Hepatic stellate cell (primary cell): Measurements from ENCODE around the gene PTPDC1.
"Not testable (repeated sequence)": the region's sequence is repeated elsewhere in the genome, so short reads cannot be mapped to it uniquely, and the experiment has no call there.

ENCODE experiments used
- DNase-seq: peaks from one replicate; pipeline ENCODE4 v3.0.0; 2011; ENCODE audit warnings: low spot score

The PTPDC1 gene

DNA sequence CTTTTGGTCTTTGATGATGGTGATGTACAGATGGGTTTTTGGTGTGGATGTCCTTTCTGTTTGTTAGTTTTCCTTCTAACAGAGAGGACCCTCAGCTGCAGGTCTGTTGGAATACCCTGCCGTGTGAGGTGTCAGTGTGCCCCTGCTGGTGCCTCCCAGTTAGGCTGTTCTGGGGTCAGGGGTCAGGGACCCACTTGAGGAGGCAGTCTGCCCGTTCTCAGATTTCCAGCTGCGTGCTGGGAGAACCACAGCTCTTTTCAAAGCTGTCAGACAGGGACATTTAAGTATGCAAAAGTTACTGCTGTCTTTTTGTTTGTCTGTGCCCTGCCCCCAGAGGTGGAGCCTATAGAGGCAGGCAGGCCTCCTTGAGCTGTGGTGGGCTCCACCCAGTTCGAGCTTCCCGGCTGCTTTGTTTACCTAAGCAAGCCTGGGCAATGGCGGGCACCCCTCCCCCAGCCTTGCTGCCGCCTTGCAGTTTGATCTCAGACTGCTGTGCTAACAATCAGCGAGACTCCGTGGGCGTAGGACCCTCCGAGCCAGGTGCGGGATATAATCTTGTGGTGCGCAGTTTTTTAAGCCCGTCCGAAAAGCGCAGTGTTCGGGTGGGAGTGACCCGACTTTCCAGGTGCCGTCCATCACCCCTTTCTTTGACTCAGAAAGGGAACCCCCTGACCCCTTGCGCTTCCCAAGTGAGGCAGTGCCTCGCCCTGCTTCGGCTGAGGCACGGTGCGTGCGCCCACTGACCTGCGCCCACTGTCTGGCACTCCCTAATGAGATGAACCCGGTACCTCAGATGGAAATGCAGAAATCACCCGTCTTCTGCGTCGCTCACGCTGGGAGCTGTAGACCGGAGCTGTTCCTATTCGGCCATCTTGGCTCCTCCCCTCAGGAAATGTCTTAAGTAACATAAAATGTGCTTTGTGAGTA, 10.2 kb downstream of the PTPDC1 start:
- DNase-seq: not testable (repeated sequence)

DNA sequence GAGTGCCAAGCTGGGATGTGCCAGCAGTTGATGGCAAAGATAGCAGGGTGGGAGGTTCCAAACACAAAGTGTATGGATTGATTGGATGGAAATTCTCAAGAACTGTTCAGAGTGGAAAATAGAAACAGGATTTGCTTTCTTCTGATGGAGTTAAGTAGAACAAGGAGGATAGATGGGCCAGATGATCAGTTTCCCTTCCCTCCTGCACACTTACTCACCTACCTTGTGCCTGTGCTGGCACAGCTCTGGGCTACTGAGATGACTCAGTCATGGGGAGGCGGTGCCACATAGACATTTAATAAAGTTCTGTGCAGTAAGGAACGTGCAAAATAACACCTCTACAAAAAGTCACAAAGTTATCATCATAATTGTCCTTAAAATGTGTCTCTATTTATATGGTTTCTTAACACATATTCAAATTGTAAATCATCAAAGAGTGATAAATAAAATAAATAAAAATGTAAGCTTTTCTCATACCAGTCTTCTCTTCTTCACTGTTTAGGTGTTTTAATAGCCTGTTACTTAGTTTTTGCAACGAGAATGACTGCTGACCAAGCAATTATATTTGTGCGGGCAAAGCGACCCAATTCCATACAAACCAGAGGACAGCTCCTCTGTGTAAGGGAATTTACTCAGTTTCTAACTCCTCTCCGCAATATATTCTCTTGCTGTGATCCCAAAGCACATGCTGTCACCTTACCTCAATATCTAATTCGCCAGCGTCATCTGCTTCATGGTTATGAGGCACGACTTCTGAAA, 12.7 kb downstream of the PTPDC1 start:
- no peak for DNase-seq

DNA sequence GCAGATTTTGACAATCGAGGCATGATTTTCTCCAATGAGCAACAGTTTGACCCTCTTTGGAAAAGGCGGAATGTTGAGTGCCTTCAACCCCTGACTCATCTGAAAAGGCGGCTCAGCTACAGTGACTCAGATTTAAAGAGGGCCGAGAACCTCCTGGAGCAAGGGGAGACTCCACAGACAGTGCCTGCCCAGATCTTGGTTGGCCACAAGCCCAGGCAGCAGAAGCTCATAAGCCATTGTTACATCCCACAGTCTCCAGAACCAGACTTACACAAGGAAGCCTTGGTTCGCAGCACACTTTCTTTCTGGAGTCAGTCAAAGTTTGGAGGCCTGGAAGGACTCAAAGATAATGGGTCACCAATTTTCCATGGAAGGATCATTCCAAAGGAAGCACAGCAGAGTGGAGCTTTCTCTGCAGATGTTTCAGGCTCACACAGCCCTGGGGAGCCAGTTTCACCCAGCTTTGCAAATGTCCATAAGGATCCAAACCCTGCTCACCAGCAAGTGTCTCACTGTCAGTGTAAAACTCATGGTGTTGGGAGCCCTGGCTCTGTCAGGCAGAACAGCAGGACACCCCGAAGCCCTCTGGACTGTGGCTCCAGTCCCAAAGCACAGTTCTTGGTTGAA, 13.6 kb downstream of the PTPDC1 start:
- DNase-seq: peak; percentile 75

DNA sequence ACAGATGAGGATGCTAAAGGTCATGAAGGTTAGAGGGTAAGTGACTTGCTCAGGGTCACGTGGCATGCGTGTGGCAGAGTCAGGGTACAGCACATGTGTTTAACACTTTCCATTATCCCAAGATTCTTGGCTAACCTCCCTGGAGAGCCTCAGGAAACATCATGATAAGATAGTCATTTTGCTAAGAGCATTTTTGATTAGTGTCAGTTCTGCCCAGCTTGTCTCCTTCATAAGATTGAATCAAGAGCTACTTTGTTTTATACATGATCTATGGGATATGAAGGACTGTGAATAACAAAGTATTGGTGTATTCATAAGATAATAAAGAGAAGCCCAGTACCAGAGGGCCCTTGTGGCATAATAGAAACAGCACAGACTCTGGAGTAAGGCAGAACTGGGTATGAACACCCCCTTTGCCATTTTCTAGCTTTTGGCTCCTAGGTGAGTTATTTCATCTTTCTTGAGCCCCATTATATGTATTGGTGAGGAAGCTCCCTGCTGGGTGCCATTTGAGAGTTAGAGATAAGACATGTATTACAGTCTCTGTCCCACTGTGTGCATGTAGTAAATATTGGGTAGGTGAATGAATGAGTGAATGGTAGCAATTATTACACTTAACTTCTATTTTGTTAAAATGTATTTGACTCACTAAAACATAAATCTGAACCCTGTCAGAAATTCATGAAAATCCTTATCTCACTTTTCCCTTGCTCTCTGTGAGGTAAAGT, 16.1 kb downstream of the PTPDC1 start:
- no peak for DNase-seq

DNA sequence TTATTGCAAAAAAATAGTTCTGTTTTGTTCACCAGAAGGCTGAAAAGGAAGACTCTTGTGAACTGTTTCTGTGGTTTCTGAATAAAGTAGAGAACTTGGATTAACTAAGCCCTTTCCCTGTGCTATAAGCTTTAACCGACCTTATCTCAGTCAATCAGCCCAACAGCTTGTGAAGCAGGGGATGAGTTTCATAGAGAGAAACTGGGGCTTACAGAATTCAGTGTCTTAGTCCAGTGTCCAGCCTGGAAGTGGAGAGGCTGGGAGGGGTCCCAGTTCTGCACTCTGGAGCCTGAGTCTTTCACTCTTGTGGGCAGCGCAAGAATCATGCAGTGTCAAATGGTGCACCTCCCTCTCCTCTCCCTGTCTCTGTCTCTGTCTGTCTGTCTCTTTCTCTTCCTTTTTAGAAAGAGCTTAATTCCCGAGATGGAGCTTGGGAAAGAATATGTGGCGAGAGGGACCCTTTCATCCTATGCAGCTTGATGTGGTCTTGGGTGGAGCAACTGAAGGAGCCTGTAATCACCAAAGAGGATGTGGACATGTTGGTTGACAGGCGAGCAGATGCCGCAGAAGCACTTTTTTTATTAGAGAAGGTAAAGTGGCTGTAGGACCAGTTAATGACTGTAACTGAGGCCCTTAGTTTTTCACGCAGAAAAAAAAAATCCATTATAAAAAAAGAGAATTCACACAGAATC, 17.0 kb downstream of the PTPDC1 start:
- DNase-seq: no peak

DNA sequence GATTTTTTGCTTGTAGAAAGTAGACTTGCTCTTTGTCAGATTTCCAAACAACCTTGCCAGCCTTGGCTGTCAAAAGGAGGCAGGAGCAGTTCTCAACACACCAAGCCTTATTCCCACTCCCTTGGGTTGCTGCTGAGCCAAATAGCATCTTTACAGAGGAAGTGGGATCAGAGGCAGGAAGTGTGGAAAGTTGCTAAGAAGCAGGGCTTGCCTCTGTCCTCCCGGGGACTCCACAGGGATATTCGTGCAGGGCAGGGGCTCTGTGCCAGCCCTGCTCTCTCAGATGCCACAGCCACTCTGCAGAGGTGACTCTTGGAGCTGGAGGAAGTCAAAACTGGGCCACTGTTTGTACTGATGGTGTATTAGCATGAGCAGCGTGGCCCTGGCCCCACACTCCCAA, 24.3 kb downstream of the PTPDC1 start:
- DNase-seq: peak; percentile 12

DNA sequence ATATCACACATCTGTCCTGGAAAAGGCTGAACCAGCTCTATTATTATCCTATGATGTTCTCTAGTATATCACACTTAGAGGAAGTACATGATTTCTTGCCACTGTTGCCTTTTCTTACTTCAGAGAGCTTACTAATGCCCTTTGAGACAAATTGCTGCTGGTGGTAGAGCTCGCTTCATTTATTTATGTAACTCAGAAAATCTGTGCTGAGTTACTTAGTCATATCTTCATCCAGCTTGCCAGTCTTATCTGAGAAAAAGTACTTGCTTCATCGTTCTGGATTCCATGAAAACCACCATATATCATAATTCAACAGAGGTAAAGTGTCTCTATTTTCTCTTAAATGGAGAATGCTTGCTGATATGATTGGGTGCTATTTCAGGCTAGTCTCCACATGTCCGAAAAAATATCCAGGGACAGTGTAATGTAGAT, 26.6 kb downstream of the PTPDC1 start:
- peak; percentile 51 for DNase-seq

DNA sequence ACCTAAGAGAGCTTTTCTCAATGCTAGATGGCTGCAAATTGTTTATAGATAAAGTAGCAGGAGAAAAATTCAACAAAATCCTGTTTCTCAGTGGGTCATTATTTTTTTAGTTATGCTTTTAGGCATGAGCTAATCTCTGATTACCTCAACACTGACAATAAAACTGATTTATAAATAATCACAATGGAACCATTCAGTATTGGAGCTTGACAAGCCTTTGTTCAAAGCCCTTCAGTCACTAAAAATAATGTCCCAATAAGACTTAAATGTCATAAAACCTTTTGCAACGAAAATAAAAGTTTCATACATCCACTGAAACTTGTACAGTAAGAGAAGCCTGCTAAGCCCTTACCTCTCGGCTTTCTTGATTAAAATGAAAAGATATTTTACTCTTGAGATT, 27.2 kb downstream of the PTPDC1 start:
- no peak for DNase-seq

DNA sequence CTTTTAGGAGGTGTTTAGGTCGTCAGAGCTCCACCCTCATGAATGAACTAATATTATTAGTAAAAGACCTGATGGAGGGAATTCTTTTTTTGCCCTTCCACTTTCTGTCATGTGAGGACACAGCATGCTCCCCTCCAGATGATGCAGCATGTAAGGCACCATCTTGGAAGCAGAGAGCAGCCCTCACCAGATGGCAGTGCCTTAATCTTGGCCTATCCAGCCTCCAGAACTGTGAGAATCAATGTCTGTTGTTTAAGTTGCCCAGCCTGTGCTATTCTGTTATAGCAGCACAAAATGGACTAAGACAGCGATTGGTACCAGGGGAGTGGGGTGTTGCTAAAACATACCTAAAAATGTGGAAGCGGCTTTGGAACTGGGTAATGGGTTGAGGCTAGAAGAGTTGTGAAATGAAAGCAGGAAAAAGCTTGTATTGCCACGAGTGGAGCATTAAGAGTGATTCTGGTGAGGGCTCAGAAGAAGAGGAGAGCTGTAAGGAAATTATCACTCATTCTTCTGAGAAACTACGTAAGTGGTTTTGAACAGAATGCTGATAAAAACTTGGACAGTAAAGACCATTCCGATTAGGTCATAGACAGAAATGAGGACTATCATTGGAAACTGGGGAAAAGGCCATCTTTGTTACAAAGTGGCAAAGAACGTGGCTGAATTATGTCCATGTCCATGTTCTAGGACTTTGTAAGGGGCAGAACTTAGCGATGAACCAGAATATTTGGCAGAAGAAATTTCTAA, 28.6 kb downstream of the PTPDC1 start:
- DNase-seq: no peak

DNA sequence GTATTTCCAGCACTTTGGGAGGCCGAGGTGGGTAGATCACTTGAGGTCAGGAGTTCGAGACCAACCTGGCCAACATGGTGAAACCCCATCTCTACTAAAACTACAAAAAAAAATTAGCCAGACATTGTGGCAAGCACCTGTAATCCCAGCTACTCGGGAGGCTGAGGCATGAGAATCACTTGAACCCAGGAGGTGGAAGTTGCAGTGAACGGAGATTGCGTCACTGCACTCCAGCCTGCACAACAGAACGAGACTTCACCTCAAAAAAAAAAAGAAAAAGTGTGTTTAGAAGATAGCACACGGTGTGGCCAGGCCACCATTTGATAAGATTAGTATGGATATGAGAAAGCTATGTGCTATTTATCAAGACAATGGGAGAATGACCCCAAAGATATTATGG, 35.8 kb downstream of the PTPDC1 start:
- not testable (repeated sequence) for DNase-seq

DNA sequence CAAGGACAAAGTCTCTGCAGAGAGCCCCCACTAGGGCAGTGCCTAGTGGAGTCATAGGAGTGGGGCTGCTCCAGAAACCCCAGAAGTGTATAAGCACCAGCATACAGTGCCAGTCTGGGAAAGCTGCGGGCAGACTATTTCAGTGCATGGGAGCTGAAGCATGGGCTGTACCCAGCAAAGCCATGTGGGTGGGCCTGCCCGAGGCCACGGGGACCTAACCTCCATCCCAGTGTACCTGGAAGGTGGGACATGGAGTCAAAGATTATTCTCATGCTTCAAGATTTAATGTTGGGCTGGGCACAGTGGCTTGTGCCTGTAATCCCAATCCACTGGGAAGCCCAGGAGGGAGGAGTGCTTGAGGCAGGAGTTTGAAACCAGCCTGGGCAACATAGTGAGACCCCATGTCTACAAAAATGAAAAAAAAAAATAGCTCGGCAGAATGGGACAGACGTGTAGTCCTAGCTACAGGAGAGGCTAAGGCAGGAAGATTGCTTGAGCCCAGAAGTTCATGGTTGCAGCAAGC, 36.7 kb downstream of the PTPDC1 start:
- no peak for DNase-seq

DNA sequence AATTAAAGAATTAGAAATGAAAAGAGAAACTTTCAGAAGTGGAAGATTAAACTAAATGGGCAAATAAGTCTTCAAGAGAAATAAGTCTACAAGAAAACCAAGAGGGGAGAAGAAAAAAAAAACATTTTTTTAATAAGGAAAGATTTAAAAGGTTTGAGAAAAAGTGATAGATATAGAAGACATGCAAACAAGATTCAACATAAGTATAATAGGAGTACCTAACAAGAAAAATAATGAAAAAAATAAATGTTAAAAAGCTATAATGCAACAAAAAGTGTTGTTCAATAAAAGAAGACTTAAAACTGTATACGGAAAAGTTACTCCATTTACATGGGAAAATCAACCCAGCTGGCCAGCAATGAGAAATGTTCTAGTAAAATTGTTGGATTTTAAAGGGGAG, 42.6 kb downstream of the PTPDC1 start:
- no peak for DNase-seq

DNA sequence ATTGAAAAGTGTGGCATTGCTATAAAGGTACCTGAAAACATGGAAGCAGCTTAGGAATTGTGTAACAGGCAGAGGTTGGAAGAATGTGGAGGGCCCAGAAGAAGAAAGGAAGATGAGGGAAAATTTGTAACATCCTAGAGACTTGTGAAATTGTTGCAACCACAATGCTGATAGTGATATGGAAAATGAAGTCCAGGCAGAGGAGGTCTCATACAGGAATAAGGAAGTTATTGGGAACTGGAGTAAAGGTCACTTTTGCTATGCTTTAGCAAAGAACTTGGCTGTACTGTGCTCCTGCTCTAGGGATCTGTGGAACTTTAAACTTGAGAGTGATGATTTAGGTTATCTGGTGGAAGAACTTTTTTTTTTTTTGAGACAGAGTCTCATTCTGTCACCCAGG, 43.5 kb downstream of the PTPDC1 start:
- DNase-seq: no peak

DNA sequence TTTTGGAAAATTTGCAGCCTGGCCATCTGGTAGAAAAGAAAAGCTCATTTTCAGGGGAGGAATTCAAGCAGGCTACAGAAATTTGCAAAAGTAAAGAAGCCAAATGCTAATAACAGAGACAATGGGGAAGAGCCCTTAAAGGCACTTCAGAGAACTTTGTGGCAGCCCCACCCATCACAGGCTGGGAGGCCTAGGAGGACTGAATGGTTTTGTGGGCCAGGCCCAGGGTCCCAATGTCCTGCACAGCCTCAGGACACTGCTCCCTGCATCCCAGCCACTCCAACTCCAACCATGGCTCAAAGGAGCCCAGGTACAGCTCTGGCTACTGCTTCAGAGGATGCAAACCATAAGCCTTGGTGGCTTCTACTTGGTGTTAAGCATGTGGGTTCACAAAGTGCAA, 44.3 kb downstream of the PTPDC1 start:
- no peak for DNase-seq

DNA sequence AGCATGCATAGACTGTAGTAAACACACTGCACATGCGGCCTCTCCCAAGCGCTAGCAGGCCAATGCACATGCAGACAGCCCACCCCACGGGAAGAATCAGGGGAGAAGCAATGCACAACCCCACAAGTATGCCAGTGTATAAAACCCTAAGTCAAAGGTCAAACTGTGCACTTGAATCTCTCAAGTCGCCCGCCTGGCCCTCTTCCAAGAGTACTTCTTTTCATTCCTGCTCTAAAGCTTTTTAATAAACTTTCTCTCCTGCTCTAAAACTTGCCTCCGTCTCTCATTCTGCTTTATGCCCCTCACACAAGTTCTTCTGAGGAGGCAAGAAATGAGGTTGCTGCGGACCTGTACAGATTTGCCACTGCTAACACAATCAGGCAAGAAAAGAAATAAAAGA, 50.4 kb downstream of the PTPDC1 start:
- no peak for DNase-seq

DNA sequence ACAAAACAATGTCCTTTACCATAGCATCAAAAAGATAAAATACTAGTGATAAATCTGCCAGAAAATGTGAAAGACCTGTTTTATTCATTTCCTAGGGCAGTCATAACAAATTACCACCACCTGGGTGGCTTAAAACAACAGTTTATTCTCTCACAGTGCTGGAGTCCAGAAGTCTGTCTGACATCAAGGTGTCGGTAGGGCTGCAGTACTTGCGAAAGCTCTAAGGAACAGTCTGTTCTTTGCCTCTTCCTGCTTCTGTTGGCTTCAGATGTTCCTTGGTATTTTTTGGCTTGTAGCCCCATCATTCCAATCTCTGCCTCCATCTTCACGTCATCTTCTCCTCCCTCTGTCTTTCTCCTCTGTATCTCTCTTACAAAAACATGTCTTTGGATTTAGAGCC, 51.0 kb downstream of the PTPDC1 start:
- DNase-seq: no peak

DNA sequence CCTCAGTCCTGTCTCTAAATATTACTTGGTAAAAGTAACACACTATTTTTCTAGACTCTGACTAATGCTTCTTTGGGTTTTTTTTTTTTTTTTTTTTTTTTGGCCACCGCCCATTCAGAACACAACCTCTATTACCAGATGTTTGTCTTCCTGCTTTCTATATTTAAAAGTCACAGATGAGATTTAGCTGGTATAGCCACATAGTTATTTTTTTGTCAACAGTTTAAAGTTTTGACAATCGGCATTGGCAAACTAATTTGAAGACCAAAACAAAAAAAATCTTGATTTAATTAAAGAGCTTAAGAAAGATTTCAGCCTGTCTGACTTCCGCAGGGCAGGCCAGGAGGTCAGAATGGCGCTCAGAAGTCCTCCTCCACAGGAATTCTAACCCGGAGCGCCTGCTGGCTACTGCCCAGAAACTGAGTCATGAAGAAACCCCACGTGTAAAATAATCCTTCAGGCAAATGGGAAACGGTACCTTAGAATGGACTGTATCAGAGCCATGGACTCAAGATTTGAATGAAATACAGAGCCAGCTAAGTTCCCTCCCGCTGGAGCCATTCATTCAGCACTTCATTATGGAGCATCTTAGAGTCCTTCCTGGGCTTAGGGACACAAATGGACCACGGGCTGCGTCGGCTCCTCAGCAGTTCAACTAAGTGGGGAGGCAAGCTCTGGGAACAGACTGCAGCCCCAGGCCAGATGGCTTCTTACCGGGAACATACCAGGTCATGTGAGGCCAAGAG, 55.6 kb downstream of the PTPDC1 start:
- peak; percentile 92 for DNase-seq

DNA sequence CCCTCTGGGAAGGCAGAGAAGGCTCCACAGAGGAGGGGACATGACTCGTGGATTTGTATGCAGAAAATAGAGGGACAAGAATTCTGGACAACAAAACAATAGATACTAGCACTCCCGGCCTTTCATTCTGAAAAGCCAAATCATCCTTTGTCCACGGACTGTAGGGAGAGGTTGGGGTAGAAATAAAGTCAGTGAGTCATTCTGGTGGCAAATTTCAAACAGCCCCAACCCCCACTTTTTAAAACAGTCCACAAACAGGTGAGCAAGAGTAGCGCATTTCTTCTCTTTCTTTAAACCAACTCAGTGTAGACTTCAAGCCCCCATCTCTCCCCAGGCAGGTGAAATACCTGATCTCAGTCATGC, 56.1 kb downstream of the PTPDC1 start:
- no peak for DNase-seq

DNA sequence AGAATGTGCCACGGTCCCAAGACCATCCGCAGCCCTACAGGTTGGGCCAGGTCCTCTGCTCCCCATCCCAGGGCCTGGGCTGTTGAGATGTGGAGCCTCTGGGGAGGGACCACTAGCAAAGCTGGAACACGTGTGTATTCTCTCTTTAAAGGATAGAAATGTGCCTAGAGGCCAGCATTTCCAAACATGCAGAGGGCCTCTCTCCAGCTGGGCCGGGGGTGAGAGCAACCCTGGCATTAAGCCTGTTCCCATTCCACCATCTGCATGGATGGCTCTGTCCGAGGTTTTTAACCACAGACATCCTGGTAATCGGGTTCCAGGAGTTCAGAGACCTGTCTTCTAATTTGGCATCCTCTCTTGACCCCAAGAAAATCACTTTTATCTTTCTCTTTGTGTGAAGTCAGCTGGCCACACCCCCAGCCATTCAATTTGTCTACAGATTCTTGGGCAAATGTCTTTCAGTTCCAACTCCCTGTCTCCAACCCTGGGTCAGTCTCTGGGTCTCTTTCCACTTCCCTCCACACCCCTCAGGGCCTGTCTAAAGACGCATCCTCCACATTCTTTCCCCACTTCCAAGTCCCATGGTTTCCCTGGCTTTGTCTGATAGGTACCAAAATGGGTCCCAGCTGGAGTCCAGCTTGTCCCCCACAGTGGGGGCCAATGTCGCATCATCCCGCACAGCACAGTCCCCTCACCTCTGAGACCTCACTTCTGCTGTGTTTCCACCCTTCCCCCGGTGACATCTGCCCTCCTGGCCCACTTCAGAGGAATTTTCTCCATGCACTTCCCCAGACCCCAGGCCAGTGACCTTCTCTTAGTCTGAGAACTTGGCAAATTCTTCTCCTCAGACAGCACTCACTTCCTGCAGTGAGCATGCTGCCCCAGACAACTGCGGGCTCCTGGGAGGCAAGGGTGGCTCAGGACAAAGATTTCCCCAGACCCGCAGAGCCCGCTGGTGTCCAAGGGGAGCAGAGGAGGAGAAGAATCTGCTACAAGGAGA, 56.8 kb downstream of the PTPDC1 start:
- DNase-seq: no peak
